GM18508 (cell line): Measurements from ENCODE around the gene MED22.
"Not testable (repeated sequence)": the region's sequence is repeated elsewhere in the genome, so short reads cannot be mapped to it uniquely, and the experiment has no call there.

Experiments
- ATAC-seq: cut with Tn5 transposase; IDR thresholded peaks from one replicate; pipeline ENCODE4 v1.9.1; 2021; ENCODE audit warnings: moderate number of reproducible peaks; ENCODE audit not compliant: insufficient read depth, unreplicated experiment

The MED22 gene

DNA sequence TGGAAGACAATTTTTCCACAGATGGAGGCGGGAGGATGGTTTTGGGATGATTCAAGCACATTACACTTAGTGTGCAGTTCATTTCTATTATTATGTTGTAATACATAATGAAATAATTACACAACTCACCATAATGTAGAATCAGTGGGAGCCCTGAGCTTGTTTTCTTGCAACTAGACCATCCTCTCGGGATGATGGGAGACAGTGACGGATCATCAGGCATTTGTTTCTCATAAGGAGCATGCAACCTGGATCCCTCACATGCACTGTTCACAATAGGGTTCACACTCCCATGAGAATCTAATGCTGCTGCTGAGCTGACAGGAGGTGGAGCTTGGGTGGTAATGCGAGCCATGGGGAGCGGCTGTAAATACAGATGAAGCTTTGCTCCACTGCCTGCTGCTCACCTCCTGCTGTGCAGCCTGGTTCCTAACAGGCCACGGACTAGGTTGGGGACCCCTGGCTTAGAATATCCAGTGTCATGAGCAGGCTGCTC, 29.8 kb upstream of the MED22 start:
- ATAC-seq = no peak

DNA sequence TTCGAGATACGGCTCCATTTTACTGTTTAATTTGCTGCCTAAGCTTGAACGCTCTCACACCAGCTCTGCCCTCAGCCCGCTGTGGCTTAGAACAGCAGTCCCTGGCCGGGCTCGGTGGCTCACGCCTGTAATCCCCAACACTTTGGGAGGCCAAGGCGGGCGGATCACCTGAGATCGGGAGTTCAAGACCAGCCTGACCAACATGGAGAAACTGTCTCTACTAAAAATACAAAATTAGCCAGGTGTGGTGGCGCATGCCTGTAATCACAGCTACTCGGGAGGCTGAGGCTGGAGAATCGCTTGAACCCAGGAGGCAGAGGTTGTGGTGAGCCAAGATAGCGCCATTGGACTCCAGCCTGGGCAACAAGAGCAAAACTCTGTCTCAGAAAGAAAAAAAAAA, 29.3 kb upstream of the MED22 start:
- not testable (repeated sequence) for ATAC-seq

DNA sequence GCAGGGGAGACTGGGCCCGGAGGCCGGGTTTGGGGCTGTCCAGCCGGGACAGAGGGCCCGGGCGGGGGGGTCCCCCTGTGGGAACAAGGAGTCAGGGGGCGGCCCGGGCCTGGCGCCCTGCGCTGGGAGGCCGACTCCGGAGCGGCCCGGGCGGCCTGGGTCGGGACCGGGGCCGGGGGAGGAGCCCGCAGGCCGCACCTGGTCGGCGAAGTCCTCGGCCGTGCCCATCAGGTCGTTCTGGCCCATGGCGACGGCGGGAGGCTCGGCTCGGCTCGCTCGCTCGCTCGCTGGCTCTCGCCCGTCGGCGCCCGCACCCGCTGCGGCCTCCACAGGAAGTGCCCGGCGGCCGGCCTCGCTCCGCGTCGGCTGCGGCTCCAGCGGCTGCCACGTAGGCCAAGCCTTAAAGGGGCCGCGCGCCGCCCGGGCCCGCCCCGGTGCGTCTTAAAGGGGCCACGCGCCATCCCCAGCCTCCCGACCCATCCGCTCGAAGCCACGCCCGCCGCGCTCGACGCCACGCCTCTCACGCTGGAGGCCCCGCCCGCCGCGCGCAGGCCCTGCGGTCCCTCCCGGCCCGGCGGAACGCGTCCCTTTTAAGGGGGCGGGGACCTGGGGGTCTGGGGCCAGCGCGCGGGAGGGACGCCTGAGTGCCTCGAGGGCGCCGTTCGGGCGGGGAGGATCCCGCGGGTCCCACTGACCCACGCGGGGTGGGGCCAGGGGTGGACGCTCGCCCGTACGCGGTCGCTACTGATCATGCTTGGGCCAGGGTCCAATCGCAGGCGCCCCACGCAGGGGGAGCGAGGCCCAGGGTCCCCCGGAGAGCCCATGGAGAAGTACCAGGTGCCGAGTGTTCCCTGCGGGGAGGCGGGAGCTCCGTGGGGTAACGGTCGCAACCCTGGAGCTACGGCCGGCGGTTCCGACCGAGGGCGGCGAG, 28.1 kb upstream of the MED22 start, which contains the start of the genes STKLD1 and SURF4:
Gene STKLD1, plus strand, starts transcription at position 643 of the 931 bp plus-strand sequence. Its CDS starts 108 bp downstream, at position 751.
Gene SURF4, minus strand, starts transcription at position 337 of the 931 bp plus-strand sequence. Its CDS starts 91 bp downstream, at position 246.
- no peak for ATAC-seq

DNA sequence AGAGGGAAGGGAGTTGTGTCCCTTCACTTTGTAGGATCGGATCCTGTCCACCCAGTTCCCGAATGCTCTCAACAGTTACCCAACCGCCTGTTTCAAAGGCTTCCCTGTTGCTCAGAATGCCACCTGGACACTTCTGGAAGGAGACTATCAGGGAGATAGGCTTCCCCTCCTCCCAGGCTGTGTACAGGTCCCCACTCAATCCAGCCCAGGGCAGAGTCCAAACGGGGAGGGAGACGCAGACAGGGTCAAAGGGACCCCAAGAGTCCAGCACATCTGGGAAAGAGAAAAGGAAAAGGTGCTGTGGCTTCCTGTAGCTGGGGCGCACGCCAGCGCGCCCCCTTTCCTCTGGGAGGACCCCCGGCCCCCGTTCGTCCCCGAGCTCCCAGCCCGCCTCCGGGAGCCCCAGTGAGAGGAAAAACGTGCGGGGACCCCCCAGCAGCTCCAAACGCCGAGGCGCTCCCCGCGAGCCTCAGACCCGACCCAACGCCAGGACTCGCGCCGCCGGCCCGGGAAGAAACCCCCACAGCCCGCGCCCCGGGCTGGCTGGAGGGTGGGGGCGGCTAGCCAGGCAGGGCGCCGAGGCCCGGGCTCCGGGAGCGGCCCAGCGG, 27.3 kb upstream of the MED22 start:
- ATAC-seq = no peak

DNA sequence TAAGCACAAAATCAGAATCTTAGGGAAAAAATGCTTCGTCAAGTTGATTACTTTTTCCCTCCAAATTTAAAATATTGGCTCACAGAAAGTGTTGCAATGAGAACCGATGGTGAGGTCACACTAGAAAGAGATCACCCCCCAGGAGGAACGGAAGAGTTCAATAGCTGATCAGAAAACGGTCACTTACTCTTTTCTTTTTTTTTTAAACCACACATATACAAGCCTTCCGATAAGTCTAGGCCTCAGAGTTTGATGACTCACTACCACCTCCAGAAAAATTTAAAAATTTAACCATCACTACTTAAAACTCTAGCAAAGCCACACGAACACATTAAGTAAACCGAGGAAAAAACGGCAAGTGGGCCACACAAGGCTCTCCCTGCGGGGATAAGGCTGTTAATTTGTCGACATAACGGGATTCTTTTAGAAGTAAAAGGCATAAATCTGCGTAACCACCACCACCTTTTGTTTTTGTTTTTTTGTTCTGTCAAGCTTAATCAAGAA, 26.7 kb upstream of the MED22 start:
- no peak for ATAC-seq

DNA sequence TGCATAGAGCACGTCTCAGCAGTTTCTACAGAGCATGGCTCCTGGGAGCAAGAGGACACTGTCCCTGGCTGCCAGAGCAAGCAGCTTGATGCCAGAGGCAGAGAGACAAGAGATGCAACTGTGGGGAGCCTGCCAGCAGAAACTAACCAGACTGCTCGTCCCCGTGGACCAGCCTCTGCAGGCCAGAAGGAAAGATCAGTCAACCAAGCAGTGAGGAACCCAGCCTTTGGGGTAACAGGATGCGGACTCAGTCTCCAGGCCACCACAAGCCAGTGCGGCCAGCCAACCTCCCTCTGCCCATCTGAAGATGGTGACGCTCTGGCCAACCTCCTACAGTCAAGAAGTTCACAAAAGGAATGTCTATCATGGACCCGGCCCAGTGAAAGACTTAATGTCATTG, 24.2 kb upstream of the MED22 start:
- no peak for ATAC-seq

DNA sequence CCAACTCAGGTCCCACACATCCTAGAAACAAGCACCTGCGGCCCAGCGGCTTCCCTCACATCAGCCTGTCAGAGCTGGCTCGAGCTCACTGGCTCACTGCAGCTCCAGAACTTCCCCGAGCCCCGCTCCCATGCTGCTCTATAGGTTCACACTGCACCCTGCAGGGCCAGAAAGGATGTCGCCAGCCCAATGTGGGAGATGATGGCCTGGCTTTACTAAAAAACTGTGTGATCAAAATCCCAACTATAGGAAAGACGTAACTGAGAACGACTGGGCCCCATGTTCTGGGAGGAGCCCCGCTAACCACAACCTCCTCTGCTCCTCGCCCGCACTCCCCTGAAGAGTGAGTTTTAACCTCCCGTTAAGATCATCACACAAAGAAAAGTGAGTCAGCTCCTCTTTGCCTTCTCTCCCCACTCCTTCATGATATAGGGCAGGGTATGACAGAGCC, 23.4 kb upstream of the MED22 start:
- no peak for ATAC-seq

DNA sequence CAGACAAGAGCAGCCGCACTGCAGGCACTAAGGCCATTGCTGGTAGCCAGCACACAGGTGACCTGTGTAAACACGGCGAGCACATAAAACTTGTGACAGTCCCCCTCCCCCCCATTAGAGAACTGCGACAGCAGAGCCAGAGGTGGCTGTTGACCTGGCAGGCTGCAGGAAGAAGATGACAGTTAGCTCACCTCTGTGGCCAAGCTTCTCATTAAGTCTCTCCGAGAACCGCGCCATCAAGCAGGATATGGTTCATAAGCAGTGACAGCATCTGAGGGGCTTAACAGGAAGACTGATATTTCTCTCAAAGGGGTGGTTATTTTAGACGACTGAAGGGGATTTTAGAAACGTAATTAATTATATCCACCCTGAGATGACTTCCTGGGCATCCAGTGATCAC, 22.8 kb upstream of the MED22 start:
- ATAC-seq = no peak

DNA sequence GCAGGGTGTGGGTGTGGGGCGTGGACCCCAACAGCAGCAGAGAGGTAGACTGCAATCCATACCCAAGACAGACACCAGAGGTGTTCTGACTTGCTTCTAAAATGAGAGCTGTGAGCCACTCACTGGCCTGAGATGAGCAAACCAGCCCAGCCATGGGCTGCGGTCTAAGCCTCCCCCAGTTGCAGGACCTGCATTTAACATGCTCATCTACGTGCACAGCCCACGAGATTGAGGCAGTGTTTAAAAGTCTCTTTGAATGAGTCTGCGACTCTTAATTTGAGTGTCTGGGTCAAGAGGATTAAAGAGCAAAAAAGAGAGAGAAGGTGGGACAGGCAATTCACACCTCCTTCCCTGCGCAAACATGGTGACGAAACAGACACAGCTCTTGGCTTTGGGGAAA, 22.0 kb upstream of the MED22 start:
- no peak for ATAC-seq

DNA sequence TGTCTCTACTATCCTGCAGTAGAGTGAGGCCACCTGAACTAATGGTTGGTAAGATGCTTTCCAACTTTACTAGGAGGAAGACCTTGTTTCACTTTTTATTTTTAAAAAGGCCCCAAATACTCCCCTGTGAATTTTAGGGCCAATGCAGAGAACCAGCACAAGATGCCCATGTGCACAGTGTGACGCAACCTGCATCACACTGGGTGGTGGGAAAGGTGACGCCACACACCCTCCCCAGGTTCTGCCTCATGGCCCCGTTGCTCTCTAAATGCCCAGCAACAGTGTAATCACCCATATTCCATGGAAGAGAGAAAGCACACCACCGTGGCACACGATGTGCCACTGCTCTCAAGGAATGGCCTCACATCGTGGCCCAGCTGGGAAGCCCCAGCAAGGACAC, 21.5 kb upstream of the MED22 start:
- ATAC-seq = no peak

DNA sequence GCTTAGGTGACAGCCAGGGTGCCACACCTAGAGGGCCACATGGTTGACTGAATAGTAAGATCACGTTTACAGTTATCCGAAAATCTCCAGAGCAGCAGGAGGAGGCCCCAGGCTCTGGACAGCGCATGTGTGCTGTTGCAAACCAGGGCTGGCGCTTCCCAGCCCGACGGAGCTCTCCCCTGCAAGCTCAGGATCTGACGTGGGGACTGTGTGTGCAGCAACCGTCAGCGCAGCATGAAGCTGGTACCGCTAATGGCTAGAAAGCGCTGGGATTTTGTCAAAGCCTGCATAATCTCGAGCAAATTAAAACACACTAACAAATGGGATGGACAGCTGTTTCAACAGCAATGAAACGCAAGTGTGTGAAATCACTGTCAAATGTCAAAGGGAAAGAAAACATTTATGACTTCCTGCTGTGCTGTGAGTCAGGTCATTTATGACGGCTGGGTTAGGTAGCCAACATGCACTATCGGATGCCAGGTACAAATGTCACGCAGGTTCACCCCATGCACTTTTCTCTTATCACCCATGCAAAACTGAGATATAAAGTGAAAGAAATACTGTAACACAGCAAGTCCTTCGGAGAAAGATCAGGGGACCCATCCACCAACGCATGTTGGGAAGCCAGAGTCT, 20.4 kb upstream of the MED22 start:
- no peak for ATAC-seq

DNA sequence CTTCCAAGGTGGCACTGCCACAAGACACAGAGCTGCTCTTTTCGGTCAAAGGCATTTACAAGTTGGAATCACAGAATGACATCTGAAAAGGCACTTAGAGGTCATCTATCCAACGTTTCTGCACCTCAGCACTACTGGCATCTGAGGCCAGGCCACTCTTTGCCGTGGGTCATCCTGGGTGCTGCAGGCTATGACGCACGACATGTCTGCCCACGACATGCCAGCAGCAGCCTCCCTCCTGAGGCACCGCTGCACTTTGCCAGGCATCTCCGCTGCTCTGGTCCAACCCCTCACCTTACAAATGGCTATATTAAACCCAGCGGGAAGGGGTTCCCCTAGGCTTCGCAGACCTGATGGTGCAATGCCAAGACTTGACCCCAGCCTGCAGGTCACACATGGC, 19.8 kb upstream of the MED22 start:
- no peak for ATAC-seq

DNA sequence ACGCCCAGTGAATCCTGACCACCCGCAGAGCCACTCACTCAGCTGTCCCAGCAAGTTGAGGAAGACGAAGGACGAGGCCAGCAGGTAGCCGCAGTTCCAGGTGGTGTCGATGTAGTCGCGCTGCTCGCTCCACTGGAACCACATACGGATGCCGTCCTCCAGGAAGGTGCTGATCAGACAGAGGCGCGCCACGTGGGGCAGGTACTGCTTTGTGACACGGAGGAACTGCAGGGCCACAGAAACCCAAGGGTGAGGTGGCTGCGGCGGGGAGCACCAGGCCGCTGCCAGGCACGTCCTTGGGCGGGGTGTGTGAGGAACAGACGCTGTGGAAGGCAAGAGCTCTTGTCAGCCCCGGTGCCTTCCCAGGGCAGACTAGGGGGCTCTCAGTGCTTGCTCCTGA, 19.3 kb upstream of the MED22 start:
- no peak for ATAC-seq

DNA sequence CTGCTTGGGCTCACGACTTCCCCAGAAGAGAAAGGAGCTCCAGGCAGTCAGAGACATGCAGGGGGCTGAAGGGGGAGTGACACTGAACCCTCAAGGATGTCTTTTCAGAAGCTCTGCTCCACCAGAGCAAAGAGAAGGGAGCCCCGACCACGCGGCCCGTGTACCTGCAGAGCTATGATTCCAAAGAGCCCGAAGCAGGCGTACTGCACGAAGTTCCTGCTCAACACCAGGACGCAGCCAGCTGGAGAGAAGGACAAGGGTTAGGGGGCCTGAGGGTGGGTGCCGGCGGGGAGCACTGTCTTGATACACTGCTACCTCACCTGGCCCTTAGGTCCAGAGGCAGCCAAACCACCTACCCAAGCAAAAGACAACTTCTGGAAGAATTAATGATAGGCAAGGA, 18.5 kb upstream of the MED22 start:
- ATAC-seq = no peak

DNA sequence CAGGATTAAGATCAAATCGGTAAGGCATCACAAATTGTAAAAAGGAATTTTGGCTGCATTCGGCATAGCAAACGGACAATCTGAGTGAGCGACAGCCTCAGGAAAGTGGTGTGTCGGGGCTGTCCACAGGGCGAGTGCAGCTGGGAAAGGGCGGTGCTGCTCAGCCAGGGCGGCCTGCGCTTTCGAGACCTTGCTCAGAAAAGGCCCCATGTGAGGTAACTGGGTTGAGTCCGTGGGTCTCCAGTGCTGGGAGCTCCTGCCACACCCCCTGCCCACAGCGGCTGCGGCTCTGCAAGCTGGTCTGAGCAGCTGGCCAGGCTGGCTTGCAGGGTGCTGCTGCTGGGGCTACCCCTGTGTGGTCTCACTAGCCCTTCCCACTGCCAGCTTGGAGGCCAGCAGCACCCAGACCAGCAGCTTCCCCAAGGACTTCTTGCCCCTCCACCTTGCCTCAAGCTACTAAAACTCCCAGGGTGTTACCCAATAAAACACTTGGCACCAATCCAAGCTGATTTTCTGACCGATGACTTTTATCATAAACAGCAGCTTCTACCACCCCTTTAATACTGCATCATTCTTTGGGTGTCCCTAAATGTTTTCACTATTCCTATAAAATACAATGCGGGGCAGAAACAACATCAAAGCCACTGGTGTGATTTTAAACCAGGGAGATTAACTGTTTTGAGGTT, 14.6 kb upstream of the MED22 start:
- ATAC-seq = no peak

DNA sequence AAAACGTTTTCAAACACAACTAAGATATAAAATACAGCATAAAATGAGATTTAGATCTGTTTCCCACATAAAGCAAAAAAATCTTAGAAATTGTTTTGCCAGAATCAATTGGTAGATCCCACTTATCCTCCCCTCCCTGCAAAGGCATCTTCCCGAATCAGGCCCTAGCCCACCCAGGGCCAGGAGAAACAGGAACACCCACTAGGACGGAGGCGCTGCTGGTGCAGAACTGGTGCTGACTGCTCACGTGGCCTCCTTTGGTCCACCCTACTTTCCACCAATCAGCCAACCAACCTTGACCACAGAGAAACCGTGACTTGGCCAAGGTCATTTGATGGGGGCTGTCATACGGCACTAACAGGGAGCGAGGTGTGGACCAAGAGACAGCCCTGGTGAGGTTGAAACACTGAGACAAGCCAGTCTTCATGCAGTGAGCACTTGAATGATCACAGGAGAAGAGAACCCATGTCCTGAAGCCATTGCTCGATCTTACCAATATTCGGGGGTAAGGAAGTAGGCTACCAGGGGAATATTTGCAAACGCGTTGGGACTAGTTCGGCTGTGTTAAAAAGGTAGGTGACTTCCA, 13.7 kb upstream of the MED22 start:
- ATAC-seq = no peak

DNA sequence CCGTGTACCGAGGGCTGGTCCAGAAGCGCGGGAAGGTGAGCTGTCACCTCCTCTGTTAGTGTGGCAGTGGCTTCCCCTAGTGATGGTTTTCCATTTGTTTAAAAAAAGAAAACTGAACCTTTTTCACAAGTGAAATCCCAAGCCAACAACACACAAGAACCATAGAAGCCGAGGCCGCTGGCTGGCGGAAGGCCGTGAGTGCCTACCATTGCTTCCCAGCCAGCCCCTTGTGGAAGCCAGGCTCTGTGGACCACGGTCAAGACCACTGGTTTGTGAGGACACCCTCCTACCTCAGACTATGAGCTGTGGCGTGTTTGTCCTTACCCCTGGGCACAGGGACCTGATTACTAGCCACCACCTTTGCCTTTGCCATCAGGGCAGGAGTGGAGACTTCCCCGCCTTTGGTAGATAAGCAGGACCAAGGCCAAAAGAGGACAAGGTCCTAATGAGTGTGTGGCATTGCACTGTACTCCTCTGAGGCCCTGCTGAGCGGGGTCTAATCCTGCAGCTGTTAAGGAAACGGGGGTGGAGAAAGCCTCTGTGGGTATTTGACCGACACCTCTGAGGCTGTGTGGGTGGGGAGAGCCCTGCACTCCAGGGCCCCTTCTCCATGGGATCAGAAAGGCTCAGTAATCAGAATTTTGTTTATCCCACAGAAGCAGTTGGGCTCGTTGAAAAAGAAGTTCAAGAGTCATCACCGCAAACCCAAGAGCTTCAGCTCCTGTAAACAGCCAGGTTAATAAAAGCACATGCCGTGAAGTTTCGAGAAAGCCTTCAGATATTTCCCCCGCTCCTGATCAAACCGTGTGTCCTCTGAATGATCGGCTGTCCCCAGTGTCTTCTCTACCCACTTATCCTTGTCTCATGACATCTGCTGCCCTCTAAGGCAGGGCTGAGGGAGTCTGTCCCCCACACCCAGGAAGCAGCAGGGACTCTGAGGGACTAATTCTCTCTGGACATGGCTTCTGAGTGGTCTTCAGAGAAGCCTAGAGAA, 12.8 kb upstream of the MED22 start:
- no peak for ATAC-seq

DNA sequence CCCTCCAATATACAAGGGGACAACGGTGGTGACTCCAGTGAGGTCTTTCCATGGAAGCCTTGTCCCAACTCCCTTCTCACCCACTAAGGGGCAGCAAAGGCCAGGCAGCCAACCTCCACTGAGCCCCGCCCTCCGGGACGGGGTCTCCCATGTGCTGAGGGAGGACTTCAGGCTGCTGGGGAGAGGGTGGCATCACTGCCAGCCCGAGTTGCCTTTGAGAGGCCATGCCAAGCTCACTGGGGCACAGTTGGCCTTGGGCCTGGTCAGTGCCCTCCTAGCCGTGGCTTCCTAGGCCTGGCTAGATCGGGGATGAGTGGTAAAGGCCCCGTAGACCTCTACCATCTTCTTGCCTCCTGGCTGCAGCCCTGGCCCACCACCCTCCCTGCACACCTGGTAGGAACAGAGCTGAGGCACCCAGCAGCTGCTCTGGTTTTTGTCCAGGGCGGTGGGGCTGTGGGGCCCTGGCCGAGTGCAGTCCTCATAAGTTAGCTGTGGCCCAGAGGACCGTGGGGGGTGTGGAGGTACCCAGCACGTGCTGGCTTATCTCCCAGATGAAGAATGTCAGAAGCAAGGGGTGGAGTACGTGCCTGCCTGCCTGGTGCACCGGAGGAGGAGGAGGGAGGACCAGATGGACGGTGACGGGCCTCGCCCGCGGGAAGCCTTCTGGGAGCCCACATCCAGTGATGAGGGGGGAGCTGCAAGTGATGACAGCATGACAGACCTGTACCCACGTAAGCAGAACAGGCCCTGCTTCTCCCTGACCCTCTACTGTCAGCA, 11.7 kb upstream of the MED22 start:
- no peak for ATAC-seq
